Dedifferentiated amniotic fluid mesenchymal stem cell (primary cell): ENCODE results near the gene ANKRD55.

Experiments
- DNase-seq: peaks from one replicate; pipeline ENCODE4 v3.0.0-alpha.2; 2016; ENCODE audit errors: extremely low spot score

Gene ANKRD55

GRCh38 chr5:56078278-56079156 lies 154.6 kb downstream of the ANKRD55 start:
- DNase-seq: no peak

DNA sequence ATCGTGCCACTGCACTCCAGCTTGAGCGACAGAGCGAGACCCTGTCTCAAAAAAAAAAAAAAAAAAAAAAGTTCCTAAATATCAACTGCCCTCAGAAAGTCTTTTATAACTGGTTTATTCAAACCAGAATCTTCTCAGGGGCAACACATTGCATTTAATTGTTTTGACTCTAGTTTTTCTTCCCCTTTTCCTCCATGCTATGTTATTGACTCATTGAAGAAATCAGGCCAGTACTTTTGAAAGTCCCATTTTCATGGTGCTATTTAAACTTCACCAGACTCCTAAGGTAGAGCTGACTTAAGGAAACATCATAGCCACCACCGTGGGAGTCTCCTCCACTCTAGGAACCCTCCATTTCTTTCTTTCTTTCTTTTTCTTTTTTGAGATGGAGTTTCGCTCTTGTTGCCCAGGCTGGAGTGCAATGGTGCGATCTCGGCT lies 155.3 kb downstream of the ANKRD55 start:
- DNase-seq: no peak

- no peak for DNase-seq
Measured at GRCh38 chr5:56076486-56076885, 156.6 kb downstream of the ANKRD55 start.

DNA sequence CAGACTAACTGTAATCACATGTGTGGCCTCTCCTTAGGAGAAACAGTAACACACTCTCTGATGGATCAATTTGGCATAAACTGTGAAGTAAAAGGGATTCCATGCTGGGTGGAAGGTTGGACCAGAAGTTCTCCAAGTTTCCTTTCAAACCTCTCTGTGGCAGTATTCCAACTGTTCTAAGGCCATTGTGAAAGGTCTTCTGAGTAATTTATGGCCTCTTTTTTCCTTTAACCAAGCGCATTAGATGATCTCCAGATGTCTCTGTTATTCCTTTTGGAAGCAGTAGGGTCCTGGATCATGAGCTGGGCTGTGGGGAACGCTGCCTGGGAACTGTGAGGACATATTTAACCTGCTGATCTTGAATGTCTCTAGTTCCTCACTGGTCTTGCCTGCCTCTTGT lies 157.8 kb downstream of the ANKRD55 start:
- no peak for DNase-seq

GRCh38 chr5:56072863-56073766 lies 160.0 kb downstream of the ANKRD55 start:
- DNase-seq: no peak

GRCh38 chr5:56071470-56071869 lies 161.7 kb downstream of the ANKRD55 start:
- no peak for DNase-seq

GRCh38 chr5:56070851-56071465 lies 162.2 kb downstream of the ANKRD55 start:
- no peak for DNase-seq

DNA sequence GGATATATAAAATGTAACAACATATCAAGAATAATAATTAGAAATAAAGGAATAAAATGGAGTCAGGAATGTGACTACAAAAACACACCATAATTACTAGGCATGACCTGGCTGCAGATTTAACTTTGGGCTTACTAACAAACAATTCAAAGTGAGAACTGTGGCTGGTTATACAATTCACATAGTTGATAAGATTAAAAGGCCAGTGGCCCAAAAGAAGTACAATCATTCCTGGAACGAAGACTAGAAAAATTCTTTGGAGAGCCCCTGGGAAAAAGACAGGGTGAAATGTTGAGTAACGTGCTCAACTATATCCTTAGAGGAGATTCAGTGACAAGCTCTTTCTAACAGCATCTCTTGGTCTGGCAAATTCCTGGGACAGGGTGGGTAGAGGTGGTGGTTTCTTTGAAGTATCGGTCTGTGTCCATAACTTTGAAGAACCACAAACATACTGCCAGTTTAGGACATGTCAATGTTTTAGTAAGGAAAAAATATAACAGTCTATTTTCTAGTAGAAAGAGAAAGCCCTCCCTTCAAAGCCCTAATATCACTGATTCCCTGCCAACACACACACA lies 163.4 kb downstream of the ANKRD55 start:
- DNase-seq: no peak

DNA sequence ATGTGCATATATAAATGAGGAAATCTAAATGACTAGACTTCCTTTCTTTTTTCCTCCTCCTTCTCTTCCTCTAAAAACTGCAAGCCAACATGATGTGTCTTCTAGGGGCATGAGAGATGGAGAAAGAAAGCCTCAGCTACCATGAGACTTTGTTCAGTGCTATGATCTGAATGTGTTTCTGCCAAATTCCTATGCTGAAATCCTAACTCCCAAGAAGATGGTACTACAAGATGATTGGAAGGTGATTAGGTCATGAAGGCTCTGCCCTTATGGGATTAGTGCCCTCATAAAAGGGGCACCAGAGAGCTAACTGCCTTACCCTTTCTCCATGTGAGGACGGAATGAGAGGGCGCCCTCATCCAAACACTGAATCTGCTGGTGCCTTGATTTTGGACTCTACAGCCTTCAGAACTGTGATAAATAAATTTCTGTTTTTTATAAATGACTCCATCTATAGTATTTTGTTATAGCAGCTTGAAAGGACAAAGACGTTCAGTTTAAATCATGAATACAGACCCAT lies 166.1 kb downstream of the ANKRD55 start:
- DNase-seq: no peak

DNA sequence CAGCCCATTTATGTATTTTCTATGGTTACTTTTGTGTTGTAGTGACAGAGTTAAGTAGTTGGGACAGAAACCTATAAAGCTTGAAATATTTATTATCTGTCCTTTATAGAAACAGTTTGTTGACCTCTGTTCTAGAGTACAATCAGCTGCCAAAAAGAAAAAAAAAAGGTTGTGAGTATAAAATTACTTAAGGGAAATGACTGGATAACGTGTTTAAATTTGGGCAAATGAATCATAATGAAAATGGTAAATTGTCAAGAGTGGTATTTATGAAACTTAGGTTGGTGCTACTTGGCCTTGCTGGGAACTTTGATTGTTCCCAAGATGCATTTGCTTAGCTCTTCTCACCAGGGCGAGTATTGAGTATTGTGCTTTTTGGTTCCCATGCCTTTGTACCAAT lies 168.1 kb downstream of the ANKRD55 start:
- DNase-seq: no peak

DNA sequence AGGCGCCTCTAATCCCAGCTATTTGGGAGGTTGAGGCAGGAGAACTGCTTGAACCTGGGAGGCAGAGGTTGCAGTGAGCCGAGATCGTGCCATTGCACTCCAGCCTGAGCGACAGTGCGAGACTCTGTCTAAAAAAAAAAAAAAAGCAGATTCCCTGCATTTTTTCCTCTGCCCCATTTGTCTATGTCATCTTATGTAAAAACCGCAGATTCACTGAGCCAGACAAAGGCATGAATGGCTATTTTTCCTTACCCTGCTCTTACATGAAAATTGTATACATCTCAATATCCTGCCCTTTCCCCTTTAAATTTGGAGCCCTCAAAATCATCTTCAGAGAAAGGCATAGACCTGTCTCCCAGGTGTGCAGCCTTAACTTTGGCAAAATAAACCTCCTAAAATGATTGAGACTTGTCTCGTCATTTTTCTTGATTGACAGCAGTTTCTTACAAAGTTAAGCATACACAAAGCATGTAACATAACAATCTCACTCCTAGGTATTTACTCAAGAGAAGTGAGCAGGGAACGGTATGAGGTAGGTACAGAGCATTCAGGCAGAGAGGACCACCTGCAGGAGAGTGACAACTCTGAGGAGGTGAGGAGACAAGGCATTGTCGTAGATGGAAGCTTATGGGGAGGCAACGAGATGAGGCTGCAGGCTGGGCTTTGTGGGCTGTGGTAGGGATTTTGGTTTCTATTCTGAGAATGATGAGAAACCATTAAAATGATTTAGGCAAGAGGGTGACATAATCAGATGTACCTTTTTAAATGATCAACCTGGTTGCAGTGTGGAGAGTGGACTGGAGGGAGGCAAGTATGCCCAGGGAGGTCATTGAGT lies 172.6 kb downstream of the ANKRD55 start:
- DNase-seq: no peak

GRCh38 chr5:56059854-56060253 lies 173.3 kb downstream of the ANKRD55 start:
- no peak for DNase-seq

GRCh38 chr5:56056875-56057274 lies 176.3 kb downstream of the ANKRD55 start:
- no peak for DNase-seq

DNA sequence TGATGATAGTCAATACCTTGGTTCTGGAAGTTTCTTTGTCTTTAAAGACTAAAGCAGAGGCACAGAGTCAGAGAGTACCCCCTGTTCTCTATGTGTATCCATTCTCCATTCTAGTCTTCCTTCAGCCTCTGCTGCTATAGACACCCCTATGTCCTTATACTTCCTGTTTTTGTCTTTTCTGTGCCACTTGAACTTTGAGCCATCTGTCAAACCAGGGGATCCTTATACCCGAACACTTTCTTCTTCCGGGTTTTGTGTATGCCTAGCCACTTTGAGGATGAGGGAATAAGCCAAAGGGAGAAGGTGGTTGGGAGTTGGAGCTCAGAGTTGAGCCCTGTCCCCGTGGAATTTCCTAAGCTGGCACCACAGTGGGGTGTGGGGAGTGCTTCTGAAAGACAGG lies 177.3 kb downstream of the ANKRD55 start:
- no peak for DNase-seq

DNA sequence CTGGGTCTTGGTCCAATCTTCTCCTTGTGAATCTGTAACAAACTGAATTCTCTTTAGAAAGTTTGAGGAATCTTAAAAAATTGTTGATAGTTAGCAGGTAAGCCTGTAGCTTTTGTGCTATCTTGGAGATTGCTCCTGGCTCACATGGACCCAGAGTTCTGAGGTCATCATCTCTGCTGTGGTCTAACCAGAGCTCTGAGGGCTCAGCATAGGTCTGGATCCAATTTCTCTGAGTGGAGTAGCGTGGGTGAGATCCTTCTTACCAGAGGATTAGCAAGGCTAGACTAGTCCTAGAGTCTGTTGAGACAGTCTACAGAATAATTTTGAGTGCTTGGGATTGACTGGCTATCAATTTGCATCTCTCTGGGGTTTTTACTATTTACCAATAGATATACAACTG lies 177.8 kb downstream of the ANKRD55 start:
- DNase-seq: no peak

- no peak for DNase-seq
Measured at GRCh38 chr5:56054666-56055065, 178.5 kb downstream of the ANKRD55 start.

DNA sequence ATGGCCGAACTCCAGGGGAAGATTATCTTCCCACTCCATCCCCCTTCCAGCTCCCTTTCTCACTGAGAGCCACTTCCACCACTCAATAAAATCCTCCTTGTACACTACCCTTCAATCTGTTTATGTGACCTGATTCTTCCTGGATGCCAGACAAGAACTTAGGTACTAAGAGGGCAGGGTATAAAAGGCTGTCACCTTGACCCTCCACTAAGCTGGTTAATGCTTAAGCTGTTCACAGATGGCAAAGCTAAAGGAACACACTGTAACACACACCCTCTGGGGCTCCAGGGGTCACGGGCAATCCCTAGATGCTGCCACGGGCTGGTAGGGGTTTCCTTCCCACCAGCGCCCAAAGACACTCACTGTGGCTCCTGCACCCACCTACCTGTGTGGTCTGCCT lies 179.8 kb downstream of the ANKRD55 start:
- no peak for DNase-seq

DNA sequence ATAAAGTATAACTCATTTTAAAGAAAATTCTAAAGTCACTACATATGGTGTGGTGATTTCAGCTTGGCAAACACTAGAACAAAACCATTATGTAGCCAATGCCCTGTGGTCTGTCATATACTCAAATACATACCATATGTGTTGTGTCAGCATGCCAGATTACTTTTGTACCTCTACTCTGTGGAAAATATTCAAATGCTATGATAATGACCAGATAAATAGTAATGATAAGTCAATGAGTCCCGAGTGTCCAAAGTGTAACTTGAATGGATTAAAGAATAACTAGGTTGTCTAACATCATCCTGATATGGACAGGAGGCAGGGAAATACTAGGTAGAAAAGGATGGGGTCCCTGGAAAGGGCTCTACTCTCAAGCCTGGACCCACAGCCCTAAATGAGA lies 180.4 kb downstream of the ANKRD55 start:
- no peak for DNase-seq

- no peak for DNase-seq
Measured at GRCh38 chr5:56050551-56051255, 182.4 kb downstream of the ANKRD55 start.
